Epithelial cell of esophagus (primary cell): ENCODE results near the gene REM2.

Source experiments
- DNase-seq: peaks from one replicate; pipeline ENCODE4 v3.0.0; 2010; ENCODE audit warnings: low read depth
- H3K4me3 ChIP-seq: 2 replicates; pipeline ENCODE4 v1.5.1; 2011; ENCODE audit warnings: mild to moderate bottlenecking, low read length, control low read depth
- TF ChIP-seq, protein P1 (sequence below): IDR thresholded peaks from 2 replicates; pipeline ENCODE4 v1.5.1; 2011; ENCODE audit warnings: low read depth, mild to moderate bottlenecking, low read length, control low read depth, inconsistent platforms; ENCODE audit not compliant: insufficient read depth; ENCODE audit errors: missing control alignments

Gene REM2

DNA sequence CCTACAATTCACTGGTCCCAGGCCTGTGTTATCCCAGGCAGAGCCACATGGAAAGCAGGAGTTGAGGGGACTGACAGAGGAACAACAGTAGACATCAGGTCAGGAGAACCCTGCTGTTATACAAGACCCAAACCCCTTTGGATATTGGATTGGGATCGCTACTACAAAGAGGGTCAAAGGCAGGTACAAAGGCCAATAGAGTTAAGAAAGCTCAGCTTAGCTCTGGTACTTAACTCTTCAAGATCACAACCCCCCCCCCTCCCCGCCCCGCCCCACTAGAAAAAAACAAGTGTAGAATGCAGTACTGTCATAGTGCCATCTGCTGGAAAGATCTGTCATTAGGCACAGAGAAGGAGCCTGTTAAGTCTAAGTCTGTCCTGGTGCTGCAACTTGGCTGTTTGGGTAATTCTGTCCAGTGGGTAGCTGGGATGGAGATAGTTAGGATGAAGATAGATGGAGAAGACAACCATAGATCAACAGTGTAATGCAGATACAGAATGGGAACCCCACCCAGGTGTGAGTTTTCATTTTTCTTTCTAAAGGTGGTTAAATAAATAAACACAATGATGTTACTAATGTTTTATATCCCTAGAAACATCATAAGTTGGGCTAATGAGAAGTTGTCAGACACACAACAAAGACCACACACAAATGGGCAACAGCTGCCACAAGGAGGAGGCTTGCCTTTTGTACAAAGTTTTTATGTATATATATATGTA is 17.2 kb downstream of the REM2 start:
- DNase-seq = peak; percentile 82
- TF ChIP-seq, protein P1, sequence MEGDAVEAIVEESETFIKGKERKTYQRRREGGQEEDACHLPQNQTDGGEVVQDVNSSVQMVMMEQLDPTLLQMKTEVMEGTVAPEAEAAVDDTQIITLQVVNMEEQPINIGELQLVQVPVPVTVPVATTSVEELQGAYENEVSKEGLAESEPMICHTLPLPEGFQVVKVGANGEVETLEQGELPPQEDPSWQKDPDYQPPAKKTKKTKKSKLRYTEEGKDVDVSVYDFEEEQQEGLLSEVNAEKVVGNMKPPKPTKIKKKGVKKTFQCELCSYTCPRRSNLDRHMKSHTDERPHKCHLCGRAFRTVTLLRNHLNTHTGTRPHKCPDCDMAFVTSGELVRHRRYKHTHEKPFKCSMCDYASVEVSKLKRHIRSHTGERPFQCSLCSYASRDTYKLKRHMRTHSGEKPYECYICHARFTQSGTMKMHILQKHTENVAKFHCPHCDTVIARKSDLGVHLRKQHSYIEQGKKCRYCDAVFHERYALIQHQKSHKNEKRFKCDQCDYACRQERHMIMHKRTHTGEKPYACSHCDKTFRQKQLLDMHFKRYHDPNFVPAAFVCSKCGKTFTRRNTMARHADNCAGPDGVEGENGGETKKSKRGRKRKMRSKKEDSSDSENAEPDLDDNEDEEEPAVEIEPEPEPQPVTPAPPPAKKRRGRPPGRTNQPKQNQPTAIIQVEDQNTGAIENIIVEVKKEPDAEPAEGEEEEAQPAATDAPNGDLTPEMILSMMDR = peak; percentile 65
- H3K4me3 ChIP-seq = no peak overlapping the region

DNA sequence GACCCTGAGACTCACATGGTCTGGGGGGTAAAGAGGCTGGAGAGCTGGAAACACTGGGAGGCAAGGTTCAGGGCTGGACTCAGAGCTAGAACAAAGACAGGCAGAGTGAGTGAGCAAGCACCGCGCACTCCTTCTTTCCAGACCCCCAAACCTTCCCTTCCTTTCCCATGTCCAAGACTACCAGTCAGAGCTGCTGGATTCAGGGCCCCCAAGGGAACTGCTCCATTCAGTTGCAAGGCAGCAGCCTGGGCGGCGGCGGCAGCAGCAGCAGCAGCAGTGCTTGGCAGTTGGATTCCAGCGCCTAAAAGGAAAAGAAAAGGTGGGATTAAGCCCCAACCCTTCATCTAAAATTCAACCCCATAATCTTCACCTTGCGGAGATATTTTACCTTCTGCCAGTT is 18.8 kb downstream of the REM2 start:
- TF ChIP-seq, protein P1 = no peak
- DNase-seq = no peak
- H3K4me3 ChIP-seq = no peak overlapping the region

DNA sequence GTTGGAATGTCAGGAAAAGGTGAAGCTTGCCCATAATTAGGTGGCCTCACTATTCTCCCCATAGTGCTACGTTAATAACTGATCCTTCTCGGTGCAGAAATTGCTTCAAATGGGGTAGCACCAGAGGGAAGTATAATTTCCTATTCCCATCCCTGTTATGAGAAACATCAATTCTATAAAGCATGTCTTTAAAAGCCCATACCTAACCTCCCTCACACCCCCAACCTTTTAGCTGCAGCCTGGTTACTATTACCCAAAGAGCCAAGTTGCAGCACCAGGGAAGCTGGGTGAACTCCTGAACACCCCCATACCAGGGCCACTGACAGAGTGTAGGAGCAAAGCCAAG is 20.7 kb downstream of the REM2 start:
- DNase-seq = no peak
- H3K4me3 ChIP-seq = no peak overlapping the region
- TF ChIP-seq, protein P1 = no peak

DNA sequence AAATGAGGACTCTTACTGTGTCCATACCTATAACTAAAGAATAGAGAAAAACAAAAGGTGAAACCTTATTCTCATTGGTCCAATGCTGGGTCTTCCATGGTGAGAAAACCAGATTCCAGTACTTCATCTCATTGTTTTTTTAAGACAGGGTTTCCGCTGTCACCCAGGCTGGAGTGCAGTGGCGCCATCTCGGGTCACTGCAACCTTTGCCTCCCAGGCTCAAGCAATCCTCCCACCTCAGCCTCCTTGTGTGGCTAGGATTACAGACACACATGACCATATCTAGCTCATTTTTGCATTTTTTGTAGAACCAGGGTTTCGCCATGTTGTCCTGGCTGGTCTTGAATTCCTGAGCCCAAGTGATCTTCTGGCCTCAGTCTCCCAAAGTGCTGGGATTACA is 22.6 kb downstream of the REM2 start:
- DNase-seq = no peak
- no peak overlapping the region for H3K4me3 ChIP-seq
- TF ChIP-seq, protein P1 = no peak

DNA sequence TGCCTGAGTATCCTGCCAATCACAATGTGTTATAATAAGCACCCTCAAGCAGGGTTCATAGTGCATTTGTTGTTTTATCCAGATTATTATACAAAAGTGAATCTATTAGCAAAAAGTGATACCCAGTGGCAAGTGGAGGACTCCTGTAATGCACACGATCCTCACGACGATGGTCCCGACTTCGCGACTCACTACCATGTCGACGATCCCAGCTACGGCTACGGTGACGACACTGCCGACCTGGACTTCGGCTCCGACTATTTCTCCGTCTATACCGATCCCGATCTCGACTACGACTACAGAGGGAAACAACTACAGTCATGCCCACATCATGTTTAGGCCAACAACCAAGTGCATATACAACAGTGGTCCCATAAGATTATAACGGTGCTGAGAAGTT is 23.1 kb downstream of the REM2 start:
- TF ChIP-seq, protein P1 = no peak

DNA sequence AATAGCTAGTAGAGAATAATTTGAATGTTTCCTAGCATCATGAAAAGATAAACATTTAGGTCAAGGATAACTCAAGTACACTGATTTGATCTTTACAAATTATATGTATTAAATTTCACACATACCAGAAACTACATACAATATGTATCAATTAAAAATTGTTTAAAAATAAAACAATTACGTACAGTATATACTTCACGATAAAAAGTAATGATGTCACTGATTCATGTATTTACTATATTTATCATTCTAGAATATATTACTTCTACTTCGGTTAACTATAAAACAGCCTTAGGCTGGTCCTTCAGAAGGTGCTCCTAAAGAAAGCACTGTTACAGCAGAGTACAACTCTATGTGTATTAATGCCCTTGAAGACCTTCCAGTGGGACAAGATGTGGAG is 24.4 kb downstream of the REM2 start:
- H3K4me3 ChIP-seq = no peak overlapping the region
- TF ChIP-seq, protein P1 = no peak
- no peak for DNase-seq

More for the DNA sequence above, 23.1 kb downstream of the REM2 start:
- H3K4me3 ChIP-seq = no peak overlapping the region
- DNase-seq = no peak

DNA sequence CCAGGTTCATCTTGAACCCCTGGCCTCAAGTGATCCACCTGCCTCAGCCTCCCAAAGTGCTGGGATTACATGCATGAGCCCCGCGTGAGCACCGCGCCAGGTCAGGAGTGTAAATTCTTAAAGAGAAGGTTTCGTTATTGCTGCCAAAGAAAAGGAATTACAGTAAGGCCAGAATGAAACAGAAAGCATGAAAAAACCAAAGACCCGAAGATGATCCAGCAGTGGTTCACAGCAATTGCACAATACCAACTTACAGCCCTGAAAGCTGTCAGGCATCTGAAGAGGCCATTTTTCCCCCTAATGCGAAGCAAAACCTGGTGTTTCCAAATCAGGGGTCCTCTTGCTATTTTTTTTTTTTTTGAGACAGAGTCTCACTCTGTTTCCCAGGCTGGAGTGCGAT is 25.6 kb downstream of the REM2 start:
- DNase-seq = no peak
- TF ChIP-seq, protein P1 = no peak
- no peak overlapping the region for H3K4me3 ChIP-seq
